SK-N-MC (cell line): Measurements from ENCODE around the gene ABHD12.

ENCODE experiments used
- EZH2 ChIP-seq: fragments of 200-600 bp; sonication (generic); IDR thresholded peaks from one replicate; pipeline ENCODE4 v1.6.1; 2017; ENCODE audit warnings: antibody characterized with exemption
- FOXP2 ChIP-seq: optimal IDR thresholded peaks from 2 replicates; pipeline ENCODE3; 2011; ENCODE audit warnings: mild to moderate bottlenecking, moderate library complexity; ENCODE audit not compliant: insufficient read depth; ENCODE audit errors: extremely low read length, control extremely low read depth
- POLR2AphosphoS5 ChIP-seq: IDR thresholded peaks from 2 replicates; pipeline ENCODE4 v1.6.1; 2012; ENCODE audit warnings: mild to moderate bottlenecking, low read depth, low read length, borderline replicate concordance

- TF ChIP-seq POLR2AphosphoS5 (no peak), EZH2 (no peak), FOXP2 (no peak)
Observed at GRCh38 chr20:25308083-25308491, 82.5 kb downstream of the ABHD12 start.
